ENCODE data around the gene DFFB.

GRCh38 chr1:3930301-3931006 is 73.2 kb downstream of the DFFB start:
- TF ChIP-seq POLR2A (IDR thresholded peaks at IDR 0.05; ENCODE audit: low read depth, low read length) (no peak), CEBPB (IDR thresholded peaks at IDR 0.05; ENCODE audit: low read depth, low read length) (no peak), CTCF (conservative IDR thresholded peaks at IDR 0.05; ENCODE audit: low read depth, low read length) (no peak), RCOR1 (IDR thresholded peaks at IDR 0.05; ENCODE audit: insufficient replicate concordance, low read length) (no peak), MXI1 (IDR thresholded peaks at IDR 0.05; ENCODE audit: borderline replicate concordance, low read depth, low read length) (no peak), MAFK (IDR thresholded peaks at IDR 0.05; ENCODE audit: low read depth, low read length) (no peak)
